ENCODE measurements around the gene ATP5PF.

- TF ChIP-seq CTCF (IDR thresholded peaks at IDR 0.05; ENCODE audit: extremely low read depth in 1 of 2, insufficient read depth in 1 of 2, low read depth in 1 of 2, low read length in 2 of 2) (no peak), POLR2A (IDR thresholded peaks at IDR 0.05; ENCODE audit: low read depth, low read length) (no peak), EZH2 (IDR thresholded peaks at IDR 0.05; ENCODE audit: borderline replicate concordance, low read depth, low read length, severe bottlenecking) (no peak), POLR2AphosphoS5 (IDR thresholded peaks at IDR 0.05; ENCODE audit: insufficient read depth, low read depth, low read length) (no peak), FOS (IDR thresholded peaks at IDR 0.05; ENCODE audit: borderline replicate concordance, insufficient read depth, low read length) (no peak), JUN (IDR thresholded peaks at IDR 0.05; ENCODE audit: borderline replicate concordance, insufficient read depth, insufficient read length, low read depth) (no peak), GATA2 (IDR thresholded peaks at IDR 0.05; ENCODE audit: insufficient read depth, insufficient read length, low read depth, low read length) (no peak), MAX (IDR thresholded peaks at IDR 0.05; ENCODE audit: insufficient read depth, insufficient read length) (no peak)
Observed at GRCh38 chr21:25776440-25776839, 41.7 kb upstream of the ATP5PF start.
